ENCODE results near the gene KDM4C.
"Not testable (repeated sequence)": the region's sequence is repeated elsewhere in the genome, so short reads cannot be mapped to it uniquely, and the experiment has no call there.

KDM4C gene

GRCh38 chr9:6987381-6987780 is 229.6 kb downstream of the KDM4C start:
- DNase-seq = no peak

DNA sequence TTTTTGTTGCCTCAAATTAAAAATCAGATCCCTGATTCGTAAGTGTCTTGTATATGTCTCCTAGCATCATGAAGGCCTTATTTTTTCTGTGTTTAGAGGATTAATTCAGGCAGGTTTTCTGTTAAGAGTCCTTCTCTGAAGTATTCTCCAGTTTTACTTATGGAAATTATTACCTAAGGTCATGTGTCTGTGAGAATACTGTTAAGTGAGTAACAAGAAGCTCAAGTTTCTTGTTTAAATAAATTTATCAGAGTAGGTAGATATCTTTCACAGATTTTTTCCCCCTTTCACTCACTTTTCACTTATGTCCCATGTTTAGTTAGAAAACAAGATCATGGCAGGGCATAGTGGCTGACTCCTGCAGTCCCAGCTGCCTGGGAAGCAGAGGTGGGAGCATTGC is 233.6 kb downstream of the KDM4C start:
- DNase-seq = no peak

- no peak for DNase-seq
Measured at GRCh38 chr9:6996061-6996854, 238.5 kb downstream of the KDM4C start.

- no peak for DNase-seq
Measured at GRCh38 chr9:6997330-6997729, 239.6 kb downstream of the KDM4C start.

DNA sequence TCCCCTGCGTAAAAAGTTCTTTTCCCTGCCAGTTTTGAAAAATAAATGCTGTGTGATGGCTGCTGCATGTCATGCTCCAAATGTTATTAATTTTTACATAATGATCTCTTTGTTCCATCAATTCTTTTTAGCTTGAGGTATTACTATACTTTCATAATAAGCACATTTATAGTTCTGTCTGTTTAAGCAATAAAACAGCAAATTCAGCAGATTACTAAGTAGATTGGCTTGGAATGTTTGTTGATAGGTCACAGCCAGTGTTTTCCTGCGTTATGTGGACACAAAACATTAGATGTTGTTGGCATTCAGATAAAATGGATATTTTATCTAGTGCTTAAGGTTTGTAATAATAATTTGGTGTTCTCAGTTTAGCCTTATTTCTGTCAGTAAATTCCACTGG is 242.0 kb downstream of the KDM4C start:
- no peak for DNase-seq

DNA sequence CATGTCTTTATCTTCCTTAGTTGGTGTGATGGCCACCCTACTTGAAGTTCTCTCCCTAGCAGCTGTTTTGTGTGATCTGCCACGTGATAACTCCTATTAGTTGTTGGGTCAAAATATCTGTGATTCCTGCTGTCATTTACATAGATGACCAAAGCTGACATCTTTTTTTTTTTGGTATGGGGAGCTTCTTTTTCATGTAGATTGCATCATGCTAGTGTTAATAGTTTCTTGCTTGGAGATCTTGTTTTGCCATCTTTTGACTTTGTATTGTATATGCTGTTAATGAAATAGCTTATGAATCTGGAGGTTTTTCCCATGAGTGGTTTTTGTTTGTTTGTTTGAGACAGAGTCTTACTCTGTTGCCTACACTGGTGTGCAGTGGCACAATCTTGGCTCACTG is 243.8 kb downstream of the KDM4C start:
- DNase-seq = no peak

DNA sequence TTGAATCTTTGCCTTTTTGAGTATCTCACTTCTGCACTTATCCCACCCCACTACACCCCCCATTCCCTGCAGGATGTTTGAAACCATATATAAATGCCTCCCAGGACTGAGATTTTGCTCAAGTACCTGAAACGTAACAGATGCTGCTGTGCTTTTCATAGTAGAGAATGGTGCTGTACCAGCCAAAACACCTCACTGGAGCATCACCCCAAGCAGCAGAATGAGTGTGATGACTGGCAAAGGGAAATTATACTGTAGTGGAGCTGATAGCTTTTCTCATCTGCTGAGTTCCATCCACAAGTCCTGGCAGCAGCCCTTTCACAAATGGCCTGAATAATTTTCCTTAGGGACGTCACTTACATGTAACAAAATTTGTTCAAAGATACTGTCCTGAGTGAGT is 246.1 kb downstream of the KDM4C start:
- no peak for DNase-seq

DNA sequence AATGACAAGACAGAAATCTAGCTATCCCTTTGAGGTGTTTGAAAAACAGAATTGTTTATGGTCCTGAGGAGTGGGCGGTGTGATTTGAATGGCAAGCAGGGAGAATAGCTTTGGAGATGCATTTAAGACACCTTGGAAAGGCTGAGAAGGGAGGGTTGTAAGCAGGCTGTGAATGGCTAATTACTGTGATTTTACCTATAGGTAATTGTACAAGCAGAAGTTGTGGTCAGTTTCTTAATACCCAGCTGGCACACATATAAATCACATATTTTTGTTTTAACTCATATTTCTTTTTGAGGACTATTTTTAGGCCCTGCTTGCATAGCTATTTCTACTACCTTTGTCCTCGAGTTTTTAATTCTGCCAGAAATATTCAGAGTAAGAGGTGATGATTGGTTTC is 248.6 kb downstream of the KDM4C start:
- no peak for DNase-seq

GRCh38 chr9:7008411-7008810 is 250.6 kb downstream of the KDM4C start:
- no peak for DNase-seq

DNA sequence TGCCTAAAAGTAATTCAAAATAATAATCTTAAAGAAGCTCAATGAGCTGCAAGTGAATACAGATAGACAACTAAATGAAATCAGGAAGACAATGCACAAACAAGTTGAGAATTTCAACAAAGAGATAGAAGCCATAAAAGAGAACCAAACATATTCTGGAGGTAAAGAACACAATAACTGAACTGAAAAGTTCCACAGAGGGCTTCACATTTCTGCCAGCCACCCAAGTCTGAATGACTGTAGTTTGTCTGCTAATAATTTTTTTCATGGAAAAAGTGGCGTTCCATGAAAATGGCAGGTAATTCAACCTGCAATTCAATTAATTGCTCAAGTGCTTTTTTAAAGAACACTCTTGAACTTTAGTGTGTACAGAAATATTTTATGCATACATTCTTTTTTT is 251.3 kb downstream of the KDM4C start:
- no peak for DNase-seq

DNA sequence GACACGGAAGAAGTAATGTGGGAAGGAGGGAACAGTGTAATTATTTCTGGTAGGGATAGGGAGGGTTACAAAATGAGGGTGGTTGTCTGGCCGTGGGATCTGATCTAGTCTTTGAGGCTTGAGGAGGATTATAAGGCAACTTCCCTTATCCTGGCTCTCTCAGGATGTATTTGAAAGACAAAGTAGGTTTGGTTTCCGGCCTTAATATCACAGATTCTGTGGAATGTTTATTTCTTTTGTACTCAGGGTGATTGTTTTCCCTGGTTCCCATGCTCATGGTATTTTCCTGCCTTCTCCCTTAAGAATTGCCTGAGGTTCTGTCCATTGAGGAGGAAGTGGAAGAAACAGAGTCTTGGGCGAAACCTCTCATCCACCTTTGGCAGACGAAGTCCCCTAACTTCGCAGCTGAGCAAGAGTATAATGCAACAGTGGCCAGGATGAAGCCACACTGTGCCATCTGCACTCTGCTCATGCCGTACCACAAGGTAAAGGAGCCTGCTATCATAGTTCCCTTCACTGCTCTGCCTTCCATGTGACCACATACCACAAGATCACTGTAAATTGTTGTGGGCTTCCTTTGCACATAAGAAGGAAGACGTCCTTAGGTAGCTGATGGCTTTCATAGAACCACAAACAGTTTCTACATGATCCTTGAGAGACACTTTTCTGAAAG is 253.8 kb downstream of the KDM4C start:
- DNase-seq = no peak

DNA sequence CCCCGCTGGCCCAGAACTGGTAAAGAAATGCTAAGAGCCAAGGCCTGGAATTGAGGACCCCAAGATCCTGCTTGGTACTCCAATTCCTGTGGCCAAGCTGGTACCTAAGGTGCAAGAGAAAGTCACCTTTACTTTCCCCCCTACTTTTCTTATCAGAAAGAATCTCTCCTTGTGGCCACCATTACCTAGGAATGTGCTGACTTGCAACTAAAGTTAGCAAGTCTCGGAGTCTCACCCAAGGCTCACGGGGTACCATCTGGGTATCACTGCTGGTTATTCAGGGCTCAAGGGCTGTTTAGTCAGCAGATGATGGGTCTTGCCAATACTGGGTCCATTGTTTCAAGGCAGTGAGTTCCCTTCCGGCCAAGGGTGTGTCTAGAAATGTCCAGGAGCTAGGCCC is 270.2 kb downstream of the KDM4C start:
- no peak for DNase-seq

GRCh38 chr9:7028591-7028990 is 270.8 kb downstream of the KDM4C start:
- DNase-seq = no peak

GRCh38 chr9:7030943-7031342 is 273.2 kb downstream of the KDM4C start:
- DNase-seq = not testable (repeated sequence)

DNA sequence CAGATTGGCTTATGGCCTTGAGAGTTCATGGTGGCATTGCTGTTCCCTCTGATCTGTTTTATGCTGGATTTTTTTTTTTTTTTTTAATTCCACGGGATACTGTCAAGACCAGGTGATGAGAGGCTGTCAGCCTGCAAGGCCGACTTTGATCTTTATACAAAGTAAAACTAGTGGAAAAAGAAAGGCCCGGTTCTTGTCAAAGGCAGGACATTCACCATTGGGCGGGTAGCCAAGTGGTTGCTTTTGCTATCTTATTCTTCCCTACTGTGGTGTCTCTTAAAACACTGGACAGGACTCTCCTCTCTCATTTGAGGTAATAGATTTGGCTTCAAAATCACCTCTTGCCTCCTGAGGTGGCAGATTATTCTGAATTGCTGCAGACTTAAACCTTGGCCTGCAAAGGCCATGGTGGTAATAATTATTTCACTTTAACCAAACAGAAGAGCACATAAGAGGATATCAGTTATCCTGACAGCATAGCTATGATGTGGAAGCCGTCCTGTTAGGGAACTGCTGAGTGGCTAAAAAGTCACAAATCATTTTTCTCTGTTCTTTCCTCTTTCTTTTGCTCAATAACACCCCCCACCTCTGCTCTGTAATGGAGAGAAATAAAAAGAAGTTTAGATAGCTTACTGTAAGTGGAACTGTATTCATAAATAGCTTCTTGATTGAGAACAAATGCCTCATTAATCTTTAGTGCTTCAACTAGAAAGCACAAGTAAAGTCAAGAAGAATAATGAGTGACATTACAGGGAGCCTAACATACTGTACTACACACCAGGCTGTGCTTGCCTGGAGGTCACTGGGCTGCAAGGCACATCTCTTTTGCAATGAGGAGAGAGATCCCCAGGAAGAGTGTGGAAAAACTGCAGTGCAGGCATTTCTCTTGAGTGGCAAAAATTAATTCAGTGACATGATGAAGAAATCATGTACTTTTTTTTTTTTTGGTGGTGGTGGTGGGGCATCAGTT is 275.6 kb downstream of the KDM4C start:
- DNase-seq = no peak

- no peak for DNase-seq
Measured at GRCh38 chr9:7037176-7037575, 279.4 kb downstream of the KDM4C start.

GRCh38 chr9:7042124-7042523 is 284.4 kb downstream of the KDM4C start:
- DNase-seq = no peak

- DNase-seq = no peak
Measured at GRCh38 chr9:7045361-7045760, 287.6 kb downstream of the KDM4C start.

GRCh38 chr9:7051711-7052110 is 293.9 kb downstream of the KDM4C start:
- DNase-seq = no peak

GRCh38 chr9:7053903-7054302 is 296.1 kb downstream of the KDM4C start:
- DNase-seq = no peak

GRCh38 chr9:7055171-7055903 is 297.6 kb downstream of the KDM4C start:
- DNase-seq = no peak

- DNase-seq = no peak
Measured at GRCh38 chr9:7056254-7056653, 298.5 kb downstream of the KDM4C start.

GRCh38 chr9:7058473-7058872 is 300.7 kb downstream of the KDM4C start:
- no peak for DNase-seq
